ENCODE data around the gene AZI2. TPM values are rescaled to one million over a fixed set of nuclear protein-coding genes. Genes with fewer than 3 reads are reported as not detected.

AZI2 gene
- total RNA-seq, 2 experiments from 2014 or later: 53.5 to 68.8 TPM

- peaks cover 16% of the 10 kb centered on the region for H3K4me1 Mint-ChIP-seq
- H3K27ac Mint-ChIP-seq: no peak overlapping the region
- H3K36me3 Mint-ChIP-seq (ENCODE audit: low read depth): peaks cover 12% of the 10 kb centered on the region
- POLR2A ChIA-PET: no interaction called here
- no peaks in the 10 kb centered on the region for H3K9me3 Mint-ChIP-seq
- no peak for DNase-seq
- no peaks in the 10 kb centered on the region for H3K27me3 Mint-ChIP-seq
- H3K4me3 Mint-ChIP-seq: no peak overlapping the region
- CTCF ChIA-PET: interaction anchor here (0.5 kb wide), 2 partner anchors 48 to 826 kb away, joined by 4 to 5 read pairs; no protein-coding TSS in a partner anchor
Observed at GRCh38 chr3:28294667-28295413, 53.8 kb downstream of the AZI2 start.

GRCh38 chr3:28292622-28293021, 56.0 kb downstream of the AZI2 start:
- H3K4me3 Mint-ChIP-seq: no peak overlapping the region
- DNase-seq: no peak
- H3K36me3 Mint-ChIP-seq (ENCODE audit: low read depth): peaks cover 12% of the 10 kb centered on the region
- H3K27me3 Mint-ChIP-seq: no peaks in the 10 kb centered on the region
- no peaks in the 10 kb centered on the region for H3K9me3 Mint-ChIP-seq
- H3K27ac Mint-ChIP-seq: no peak overlapping the region
- peaks cover 16% of the 10 kb centered on the region for H3K4me1 Mint-ChIP-seq
- CTCF ChIA-PET: interaction anchor here (0.7 to 1.7 kb wide), 2 partner anchors 25 to 103 kb away, joined by 4 to 5 read pairs; no protein-coding TSS in a partner anchor
- POLR2A ChIA-PET: no interaction called here

GRCh38 chr3:28291577-28291976, 57.0 kb downstream of the AZI2 start:
- no peak for DNase-seq
- Mint-ChIP-seq H3K27me3 (no peaks in the 10 kb centered on the region), H3K36me3 (ENCODE audit: low read depth) (peaks cover 9% of the 10 kb centered on the region), H3K4me1 (peaks cover 13% of the 10 kb centered on the region), H3K4me3 (no peak overlapping the region), H3K27ac (no peak overlapping the region), H3K9me3 (no peaks in the 10 kb centered on the region)
- ChIA-PET CTCF (no interaction called here), POLR2A (no interaction called here)

GRCh38 chr3:28290863-28291300, 57.7 kb downstream of the AZI2 start:
- Mint-ChIP-seq H3K4me3 (no peak overlapping the region), H3K4me1 (peaks cover 11% of the 10 kb centered on the region), H3K27me3 (no peaks in the 10 kb centered on the region), H3K27ac (no peak overlapping the region), H3K9me3 (no peaks in the 10 kb centered on the region), H3K36me3 (ENCODE audit: low read depth) (peaks cover 9% of the 10 kb centered on the region)
- no peak for DNase-seq
- CTCF ChIA-PET: no interaction called here
- POLR2A ChIA-PET: no interaction called here

GRCh38 chr3:28287046-28287445, 61.6 kb downstream of the AZI2 start:
- POLR2A ChIA-PET: no interaction called here
- no peaks in the 10 kb centered on the region for H3K9me3 Mint-ChIP-seq
- H3K36me3 Mint-ChIP-seq (ENCODE audit: low read depth): peaks cover 9% of the 10 kb centered on the region
- no peaks in the 10 kb centered on the region for H3K27me3 Mint-ChIP-seq
- no peak for DNase-seq
- CTCF ChIA-PET: interaction anchor here (0.9 to 2.7 kb wide), 5 partner anchors 9 to 575 kb away, joined by 3 to 10 read pairs (median 3); partner anchors contain the start of gene EOMES
- H3K27ac Mint-ChIP-seq: no peak overlapping the region
- no peak overlapping the region for H3K4me3 Mint-ChIP-seq
- peaks cover 2% of the 10 kb centered on the region for H3K4me1 Mint-ChIP-seq

GRCh38 chr3:28286595-28286994, 62.0 kb downstream of the AZI2 start:
- no peak for DNase-seq
- Mint-ChIP-seq H3K36me3 (ENCODE audit: low read depth) (peaks cover 9% of the 10 kb centered on the region), H3K27me3 (no peaks in the 10 kb centered on the region), H3K9me3 (no peaks in the 10 kb centered on the region), H3K4me1 (peaks cover 1% of the 10 kb centered on the region), H3K4me3 (no peak overlapping the region), H3K27ac (no peak overlapping the region)
- ChIA-PET POLR2A (no interaction called here), CTCF (interaction anchor here (0.6 to 2.7 kb wide), 6 partner anchors 9 to 663 kb away, joined by 3 to 10 read pairs (median 3); partner anchors contain the start of gene EOMES)

GRCh38 chr3:28280781-28281180, 67.8 kb downstream of the AZI2 start:
- Mint-ChIP-seq H3K4me3 (no peak overlapping the region), H3K36me3 (ENCODE audit: low read depth) (no peaks in the 10 kb centered on the region), H3K9me3 (no peaks in the 10 kb centered on the region), H3K27me3 (no peaks in the 10 kb centered on the region), H3K27ac (no peak overlapping the region), H3K4me1 (peaks cover 3% of the 10 kb centered on the region)
- ChIA-PET CTCF (no interaction called here), POLR2A (no interaction called here)
- DNase-seq: no peak

- no peak overlapping the region for H3K4me3 Mint-ChIP-seq
- no peak overlapping the region for H3K27ac Mint-ChIP-seq
- DNase-seq: no peak
- H3K36me3 Mint-ChIP-seq (ENCODE audit: low read depth): peaks cover 7% of the 10 kb centered on the region
- H3K27me3 Mint-ChIP-seq: no peaks in the 10 kb centered on the region
- peaks cover under 1% of the 10 kb centered on the region for H3K9me3 Mint-ChIP-seq
- POLR2A ChIA-PET: no interaction called here
- H3K4me1 Mint-ChIP-seq: peaks cover 3% of the 10 kb centered on the region
- CTCF ChIA-PET: no interaction called here
Observed at GRCh38 chr3:28279770-28280169, 68.9 kb downstream of the AZI2 start.

GRCh38 chr3:28278918-28279317, 69.7 kb downstream of the AZI2 start:
- DNase-seq: no peak
- Mint-ChIP-seq H3K4me3 (no peak overlapping the region), H3K27me3 (no peaks in the 10 kb centered on the region), H3K27ac (no peak overlapping the region), H3K36me3 (ENCODE audit: low read depth) (peaks cover 15% of the 10 kb centered on the region), H3K4me1 (peaks cover 3% of the 10 kb centered on the region), H3K9me3 (peaks cover 7% of the 10 kb centered on the region)
- CTCF ChIA-PET: interaction anchor here (0.6 to 0.7 kb wide), 2 partner anchors 25 to 1111 kb away, joined by 3 to 5 read pairs; no protein-coding TSS in a partner anchor
- POLR2A ChIA-PET: no interaction called here

GRCh38 chr3:28273837-28274236, 74.8 kb downstream of the AZI2 start:
- POLR2A ChIA-PET: no interaction called here
- Mint-ChIP-seq H3K27me3 (no peaks in the 10 kb centered on the region), H3K4me1 (peaks cover 10% of the 10 kb centered on the region), H3K27ac (no peak overlapping the region), H3K36me3 (ENCODE audit: low read depth) (peaks cover 59% of the 10 kb centered on the region), H3K4me3 (no peak overlapping the region), H3K9me3 (peaks cover 31% of the 10 kb centered on the region)
- no peak for DNase-seq
- CTCF ChIA-PET: no interaction called here

Other genes starting within 250 kb of the AZI2 start
- 10 to 100 TPM; 12.7 to 13.1 TPM for gene CMC1, start 107.2 kb downstream of the AZI2 start, total RNA-seq
- under 1 TPM; 0.37 to 0.50 TPM for gene ZCWPW2, start 103 bp downstream of the AZI2 start, total RNA-seq

Measured in activated CD4-positive, alpha-beta T cell treated with anti-CD3 and anti-CD28 coated beads, Interleukin-2, amount 10 ng/mL, durations not matched to agents 7 days and 5 days (primary cell).